ENCODE measurements around the gene YOD1.

DNA sequence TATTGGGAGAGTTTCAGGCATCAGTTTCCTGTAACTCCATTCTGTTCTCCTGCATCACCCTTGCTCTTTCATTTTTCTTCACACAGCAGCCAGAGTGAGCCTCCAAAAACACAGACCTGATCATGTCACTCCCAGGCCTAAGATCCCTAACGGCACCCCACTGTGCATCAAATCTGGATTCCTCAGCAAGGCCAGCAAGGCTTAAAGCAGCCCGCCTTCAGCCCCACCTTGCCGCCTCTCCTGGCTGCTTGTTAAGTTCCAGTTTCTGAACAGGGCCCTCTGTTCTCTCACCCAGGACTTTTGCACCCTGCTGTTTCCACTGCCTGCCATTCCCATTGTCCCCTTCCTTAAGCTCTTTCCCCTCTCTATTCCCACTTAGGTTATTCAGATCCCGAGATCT, 47.8 kb downstream of the YOD1 start:
- TF ChIP-seq TCF7 (IDR thresholded peaks at IDR 0.05; ENCODE audit: low read depth) (no peak), MTF1 (CRISPR knock-in tag; IDR thresholded peaks at IDR 0.05) (no peak)
